Left lung (tissue), 10 donors: ENCODE measurements around the gene HS3ST5. TPM values are rescaled to one million over a fixed set of nuclear protein-coding genes. Genes with fewer than 3 reads are reported as not detected.

Experiments used
- ATAC-seq: fragments of 200-7000 bp; cut with Tn5 transposase; one replicate; pipeline ENCODE4 v1.9.1; 2020; ENCODE audit warnings: moderate library complexity
- DNase-seq, 4 donors: peaks; one replicate each; pipeline ENCODE4 v3.0.0-alpha.2; 2013 to 2020
- H3K27ac ChIP-seq, 2 donors: fragments of 200-600 bp; sonication (generic) in 1 of 2; one replicate each; pipeline versions ENCODE4 v1.5.0 to v1.8.0; 2020 to 2021
- H3K27me3 ChIP-seq, 2 donors: fragments of 200-600 bp; sonication (generic) in 1 of 2; one replicate each; pipeline versions ENCODE4 v1.5.0 to v1.8.0; 2020 to 2021
- H3K36me3 ChIP-seq, 2 donors: fragments of 200-600 bp; sonication (generic) in 1 of 2; one replicate each; pipeline versions ENCODE4 v1.5.0 to v1.8.0; 2020 to 2021
- H3K4me1 ChIP-seq, 2 donors: fragments of 200-600 bp; one replicate each; pipeline ENCODE4 v1.8.0; 2021
- H3K4me3 ChIP-seq, 2 donors: fragments of 200-600 bp; sonication (generic) in 1 of 2; one replicate each; pipeline versions ENCODE4 v1.5.0 to v1.8.0; 2020 to 2021; ENCODE audit warnings: mild to moderate bottlenecking in 1 of 2
- H3K9me3 ChIP-seq, 2 donors: fragments of 200-600 bp; sonication (generic) in 1 of 2; one replicate each; pipeline versions ENCODE4 v1.5.0 to v1.8.0; 2020 to 2021
- intact Hi-C, 2 donors: fragments of 100-400 bp; cut with DNase I; formaldehyde crosslinking; loops; one replicate each; pipeline versions ENCODE4 v1.11.2 to v1.14.2; 2022
- polyA plus RNA-seq, 6 donors: library from polyadenylated mRNA; unstranded; fragments of 120-200 nt; gene quantifications; one replicate each; pipeline ENCODE4 v1.2.1, GENCODE V29; 2013; ENCODE audit not compliant: insufficient read length in 6 of 6
- total RNA-seq, 2 donors: library from RNA; stranded (reverse); fragmentation: NEBNext Ultra II Directional; extraction: Animal tissue kit (Norgen Biotek cat#: 25700); gene quantifications; one replicate each; pipeline ENCODE4 v1.2.1, GENCODE V29; 2021
- TF ChIP-seq, protein P1 (sequence below), 2 donors: fragments of 200-600 bp; sonication (generic) in 1 of 2; IDR thresholded peaks; one replicate each; pipeline versions ENCODE4 v1.5.0 to v1.8.0; 2021; ENCODE audit warnings: antibody characterized with exemption in 2 of 2
- donor health status: DM: no; HTN: yes; CAD: no.
- donor health status: DM: no; HTN: no; CAD: no.

Gene HS3ST5
- total and polyA plus RNA-seq, 8 donors = 0.06 to 0.33 (median 0.18) TPM; not detected in 1

DNA sequence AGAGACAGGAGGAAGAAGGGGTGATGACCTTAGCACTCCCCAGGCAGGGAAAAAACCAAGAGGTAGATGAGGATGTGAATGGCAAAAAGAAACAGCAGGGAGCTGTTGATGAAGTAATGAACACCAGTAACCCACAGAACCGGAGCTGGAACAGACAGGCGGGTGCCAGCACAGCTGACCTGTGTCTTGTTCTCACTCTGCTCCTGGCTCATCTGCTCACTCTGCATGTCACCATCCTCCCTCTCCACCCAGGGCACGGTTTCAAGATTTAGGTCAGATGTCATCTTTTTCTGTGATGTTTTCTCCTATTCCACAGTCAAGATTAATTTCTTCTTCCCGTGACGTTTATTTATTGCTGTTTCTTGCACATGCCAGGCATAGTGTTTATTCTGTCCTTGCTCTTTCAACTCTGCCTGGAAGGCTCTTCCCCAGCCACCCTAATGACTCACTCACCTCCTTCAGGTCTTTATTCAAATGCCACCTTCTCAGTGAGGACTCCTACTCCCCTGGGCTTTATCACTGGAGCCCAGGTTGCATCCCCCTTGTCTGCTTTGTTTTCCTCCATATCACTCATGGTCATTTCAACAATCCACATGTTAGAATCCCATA, 207.4 kb downstream of the HS3ST5 start:
- ATAC-seq (no peak), DNase-seq (no peak)
- peaks cover 0 to under 1% of the 10 kb centered on the region in 2 donors for H3K27me3 ChIP-seq
- TF ChIP-seq, protein P1, sequence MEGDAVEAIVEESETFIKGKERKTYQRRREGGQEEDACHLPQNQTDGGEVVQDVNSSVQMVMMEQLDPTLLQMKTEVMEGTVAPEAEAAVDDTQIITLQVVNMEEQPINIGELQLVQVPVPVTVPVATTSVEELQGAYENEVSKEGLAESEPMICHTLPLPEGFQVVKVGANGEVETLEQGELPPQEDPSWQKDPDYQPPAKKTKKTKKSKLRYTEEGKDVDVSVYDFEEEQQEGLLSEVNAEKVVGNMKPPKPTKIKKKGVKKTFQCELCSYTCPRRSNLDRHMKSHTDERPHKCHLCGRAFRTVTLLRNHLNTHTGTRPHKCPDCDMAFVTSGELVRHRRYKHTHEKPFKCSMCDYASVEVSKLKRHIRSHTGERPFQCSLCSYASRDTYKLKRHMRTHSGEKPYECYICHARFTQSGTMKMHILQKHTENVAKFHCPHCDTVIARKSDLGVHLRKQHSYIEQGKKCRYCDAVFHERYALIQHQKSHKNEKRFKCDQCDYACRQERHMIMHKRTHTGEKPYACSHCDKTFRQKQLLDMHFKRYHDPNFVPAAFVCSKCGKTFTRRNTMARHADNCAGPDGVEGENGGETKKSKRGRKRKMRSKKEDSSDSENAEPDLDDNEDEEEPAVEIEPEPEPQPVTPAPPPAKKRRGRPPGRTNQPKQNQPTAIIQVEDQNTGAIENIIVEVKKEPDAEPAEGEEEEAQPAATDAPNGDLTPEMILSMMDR (IDR thresholded peaks at IDR 0.05) = no peak
- intact Hi-C loops = no loop called here
- no peaks in the 10 kb centered on the region for H3K36me3 ChIP-seq
- no peaks in the 10 kb centered on the region for H3K4me1 ChIP-seq
- no peak overlapping the region for H3K27ac ChIP-seq
- H3K4me3 ChIP-seq = no peak overlapping the region
- H3K9me3 ChIP-seq = no peaks in the 10 kb centered on the region

DNA sequence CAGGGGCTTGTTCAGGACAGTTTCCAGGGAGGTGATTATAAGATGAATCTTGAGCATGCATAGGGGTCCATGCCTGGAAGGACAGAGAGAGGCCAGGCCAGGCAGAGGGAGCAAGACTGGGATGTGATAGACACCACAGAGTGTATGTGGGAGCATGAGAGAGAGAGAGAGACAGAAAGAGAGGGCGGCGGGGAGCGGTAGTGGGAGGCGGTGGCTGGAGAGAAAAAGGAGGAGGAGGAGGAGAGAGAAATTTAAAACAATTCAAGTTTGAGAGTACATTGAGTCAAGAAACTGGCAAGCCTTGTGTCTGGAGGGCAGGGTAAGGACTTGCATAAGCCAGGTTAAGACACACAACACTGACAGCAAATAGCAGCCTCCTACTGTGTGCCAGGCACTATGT, 209.0 kb downstream of the HS3ST5 start:
- Histone ChIP-seq H3K9me3 (no peaks in the 10 kb centered on the region), H3K4me3 (no peak overlapping the region), H3K36me3 (no peaks in the 10 kb centered on the region), H3K27me3 (no peaks in the 10 kb centered on the region), H3K4me1 (no peaks in the 10 kb centered on the region), H3K27ac (no peak overlapping the region)
- no peak for ATAC-seq
- TF ChIP-seq, protein P1 (IDR thresholded peaks at IDR 0.05) = no peak
- DNase-seq = peak in 1 of 4 donors; percentile 32
- intact Hi-C loops = no loop called here

GRCh38 chr6:114131945-114132344, 210.9 kb downstream of the HS3ST5 start:
- Histone ChIP-seq H3K27ac (no peak overlapping the region), H3K4me1 (no peaks in the 10 kb centered on the region), H3K4me3 (no peak overlapping the region), H3K9me3 (no peaks in the 10 kb centered on the region), H3K36me3 (no peaks in the 10 kb centered on the region), H3K27me3 (no peaks in the 10 kb centered on the region)
- no peak for ATAC-seq
- no peak for DNase-seq
- TF ChIP-seq, protein P1 (IDR thresholded peaks at IDR 0.05) = no peak
- intact Hi-C loops = no loop called here

- Histone ChIP-seq H3K27me3 (no peaks in the 10 kb centered on the region), H3K27ac (no peak overlapping the region), H3K9me3 (no peaks in the 10 kb centered on the region), H3K4me1 (no peaks in the 10 kb centered on the region), H3K4me3 (no peak overlapping the region), H3K36me3 (no peaks in the 10 kb centered on the region)
- DNase-seq (no peak), ATAC-seq (no peak)
- TF ChIP-seq, protein P1 (IDR thresholded peaks at IDR 0.05) = no peak
- intact Hi-C loops = no loop called here
These were observed 217.2 kb downstream of the HS3ST5 start for GRCh38 chr6:114125576-114125975.

DNA sequence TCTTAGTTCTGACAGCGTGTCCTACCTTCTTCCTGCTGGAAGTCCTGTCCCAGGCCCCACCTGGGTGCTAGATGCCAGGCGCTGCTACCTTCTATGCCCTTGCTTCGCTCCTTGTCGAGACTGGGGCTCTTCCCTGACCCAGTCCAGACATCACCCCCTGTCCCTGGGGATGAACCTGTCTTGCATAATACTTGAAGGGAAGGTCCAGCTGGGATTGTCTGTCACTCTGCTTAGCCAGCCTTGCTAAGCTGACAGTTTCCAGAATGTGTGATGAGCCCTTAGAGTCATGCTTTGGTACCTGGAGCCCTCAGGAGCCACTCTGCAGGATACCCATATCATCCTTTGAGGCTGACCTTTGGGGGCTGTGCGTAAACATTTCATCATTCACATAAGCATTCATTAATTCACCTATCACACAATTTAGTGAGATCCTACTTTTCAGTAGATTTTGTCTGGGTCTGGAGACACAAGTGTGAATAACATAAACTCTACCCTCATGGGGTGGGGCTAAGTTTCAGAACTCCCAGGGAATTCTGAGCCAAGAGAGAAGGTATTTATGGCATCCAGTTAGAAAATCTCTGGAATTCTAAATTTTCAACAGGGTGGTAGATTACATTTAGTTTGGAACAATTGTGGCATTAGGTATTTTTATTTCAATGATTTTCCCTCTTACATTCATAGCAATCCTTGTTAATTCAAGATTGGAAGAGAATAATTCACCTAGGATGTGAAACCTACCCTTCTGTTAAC, 220.7 kb downstream of the HS3ST5 start:
- no peaks in the 10 kb centered on the region for H3K36me3 ChIP-seq
- no peak for DNase-seq
- no peak overlapping the region for H3K27ac ChIP-seq
- H3K27me3 ChIP-seq = no peaks in the 10 kb centered on the region
- ATAC-seq = no peak
- intact Hi-C loops = no loop called here
- H3K9me3 ChIP-seq = no peaks in the 10 kb centered on the region
- H3K4me3 ChIP-seq = no peak overlapping the region
- H3K4me1 ChIP-seq = no peaks in the 10 kb centered on the region
- TF ChIP-seq, protein P1 (IDR thresholded peaks at IDR 0.05) = no peak
